ENCODE data around the gene THSD8.

- TF ChIP-seq CTCF (conservative IDR thresholded peaks at IDR 0.05 in 1 of 2, IDR thresholded peaks at IDR 0.05 in 1 of 2; ENCODE audit: extremely low read depth in 1 of 2, insufficient read depth in 1 of 2, low read depth in 1 of 2, low read length in 2 of 2) (no peak), EZH2 (IDR thresholded peaks at IDR 0.05; ENCODE audit: borderline replicate concordance, low read length) (no peak)
Measured at GRCh38 chr19:12828494-12828893, 26.6 kb downstream of the THSD8 start.

All from mammary epithelial cell (primary cell).